Right atrium auricular region (tissue), 2 donors: ENCODE results near the gene AGRP. TPM values are rescaled to one million over a fixed set of nuclear protein-coding genes. Genes with fewer than 3 reads are reported as not detected.
A peak's percentile ranks its signal among the peaks of the same experiment; 100 is the strongest.

Experiments used
- DNase-seq: peaks from one replicate; pipeline ENCODE4 v3.0.0-alpha.2; 2019; ENCODE audit warnings: low spot score
- H3K27ac ChIP-seq, 2 donors: fragments of 200-600 bp; sonication (generic); 1 replicate in 1 of 2; 2 replicates in 1 of 2; pipeline ENCODE4 v1.5.1; 2016 to 2019
- H3K27me3 ChIP-seq, 2 donors: fragments of 200-600 bp; sonication (generic); one replicate each; pipeline versions ENCODE4 v1.5.1 to v1.6.0; 2017 to 2019
- H3K36me3 ChIP-seq: fragments of 200-600 bp; sonication (generic); one replicate; pipeline ENCODE4 v1.5.1; 2016
- H3K4me1 ChIP-seq, 2 donors: fragments of 200-600 bp; sonication (generic); one replicate each; pipeline versions ENCODE4 v1.5.1 to v1.6.0; 2017 to 2019
- H3K4me3 ChIP-seq, 2 donors: fragments of 200-600 bp; sonication (generic); 1 replicate in 1 of 2; 2 replicates in 1 of 2; pipeline ENCODE4 v1.5.1; 2017 to 2019; ENCODE audit warnings: mild to moderate bottlenecking in 1 of 2, moderate library complexity in 1 of 2
- H3K9me3 ChIP-seq, 2 donors: fragments of 200-600 bp; sonication (generic); one replicate each; pipeline ENCODE4 v1.5.1; 2019
- total RNA-seq, 2 donors: library from RNA; depleted of rRNA; stranded (reverse); fragments of >200 nt; gene quantifications; one replicate each; pipeline ENCODE4 v1.1.0, GENCODE V29; 2016
- TF ChIP-seq, protein P1 (sequence below), 2 donors: fragments of 200-600 bp; sonication (generic); IDR thresholded peaks; one replicate each; pipeline ENCODE4 v1.5.1; 2019; ENCODE audit warnings: antibody characterized with exemption in 2 of 2

Gene AGRP
- total RNA-seq, 2 donors from 2014 or later: not detected

DNA sequence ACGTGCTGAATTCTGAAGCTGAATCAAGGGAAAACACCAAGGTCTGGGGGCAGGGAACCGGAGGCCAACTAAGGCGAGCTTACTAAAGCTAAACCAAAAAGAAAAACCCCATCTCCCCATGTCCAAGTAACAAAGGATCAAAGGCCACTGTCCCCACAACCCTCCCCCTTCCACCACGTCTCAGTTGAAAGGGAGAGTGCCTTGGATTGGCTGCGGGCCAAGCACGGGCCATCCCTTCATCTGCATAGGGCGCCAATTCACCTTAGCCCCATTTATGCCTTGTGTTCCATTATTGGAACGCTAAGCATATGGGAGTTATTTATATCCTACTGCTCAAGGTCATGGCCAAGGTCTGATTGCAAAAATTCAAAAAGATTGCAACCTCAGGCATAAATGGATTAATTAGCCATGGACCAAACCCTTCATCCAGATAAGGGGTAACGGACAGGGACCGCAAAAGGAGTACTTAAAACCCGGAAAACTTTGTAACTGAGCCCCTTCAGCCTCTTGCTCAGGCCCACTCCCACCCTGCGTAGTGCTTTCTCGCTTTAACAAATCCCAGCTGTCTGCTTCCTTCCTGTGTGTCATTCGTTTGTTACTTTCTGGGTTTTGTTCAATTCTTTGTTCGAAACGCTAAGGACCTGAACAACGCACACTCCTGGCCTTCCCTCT lies 1.6 kb downstream of the AGRP start:
- H3K4me3 ChIP-seq: peak overlapping the region; percentile 74 to 95
- no peaks in the 10 kb centered on the region for H3K36me3 ChIP-seq
- TF ChIP-seq, protein P1, sequence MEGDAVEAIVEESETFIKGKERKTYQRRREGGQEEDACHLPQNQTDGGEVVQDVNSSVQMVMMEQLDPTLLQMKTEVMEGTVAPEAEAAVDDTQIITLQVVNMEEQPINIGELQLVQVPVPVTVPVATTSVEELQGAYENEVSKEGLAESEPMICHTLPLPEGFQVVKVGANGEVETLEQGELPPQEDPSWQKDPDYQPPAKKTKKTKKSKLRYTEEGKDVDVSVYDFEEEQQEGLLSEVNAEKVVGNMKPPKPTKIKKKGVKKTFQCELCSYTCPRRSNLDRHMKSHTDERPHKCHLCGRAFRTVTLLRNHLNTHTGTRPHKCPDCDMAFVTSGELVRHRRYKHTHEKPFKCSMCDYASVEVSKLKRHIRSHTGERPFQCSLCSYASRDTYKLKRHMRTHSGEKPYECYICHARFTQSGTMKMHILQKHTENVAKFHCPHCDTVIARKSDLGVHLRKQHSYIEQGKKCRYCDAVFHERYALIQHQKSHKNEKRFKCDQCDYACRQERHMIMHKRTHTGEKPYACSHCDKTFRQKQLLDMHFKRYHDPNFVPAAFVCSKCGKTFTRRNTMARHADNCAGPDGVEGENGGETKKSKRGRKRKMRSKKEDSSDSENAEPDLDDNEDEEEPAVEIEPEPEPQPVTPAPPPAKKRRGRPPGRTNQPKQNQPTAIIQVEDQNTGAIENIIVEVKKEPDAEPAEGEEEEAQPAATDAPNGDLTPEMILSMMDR (IDR thresholded peaks at IDR 0.05): no peak
- H3K4me1 ChIP-seq: peaks cover 0 to 40% of the 10 kb centered on the region in 2 donors
- H3K9me3 ChIP-seq: no peaks in the 10 kb centered on the region
- H3K27ac ChIP-seq: peak overlapping the region; percentile 89 to 96
- DNase-seq: no peak
- H3K27me3 ChIP-seq: no peaks in the 10 kb centered on the region

DNA sequence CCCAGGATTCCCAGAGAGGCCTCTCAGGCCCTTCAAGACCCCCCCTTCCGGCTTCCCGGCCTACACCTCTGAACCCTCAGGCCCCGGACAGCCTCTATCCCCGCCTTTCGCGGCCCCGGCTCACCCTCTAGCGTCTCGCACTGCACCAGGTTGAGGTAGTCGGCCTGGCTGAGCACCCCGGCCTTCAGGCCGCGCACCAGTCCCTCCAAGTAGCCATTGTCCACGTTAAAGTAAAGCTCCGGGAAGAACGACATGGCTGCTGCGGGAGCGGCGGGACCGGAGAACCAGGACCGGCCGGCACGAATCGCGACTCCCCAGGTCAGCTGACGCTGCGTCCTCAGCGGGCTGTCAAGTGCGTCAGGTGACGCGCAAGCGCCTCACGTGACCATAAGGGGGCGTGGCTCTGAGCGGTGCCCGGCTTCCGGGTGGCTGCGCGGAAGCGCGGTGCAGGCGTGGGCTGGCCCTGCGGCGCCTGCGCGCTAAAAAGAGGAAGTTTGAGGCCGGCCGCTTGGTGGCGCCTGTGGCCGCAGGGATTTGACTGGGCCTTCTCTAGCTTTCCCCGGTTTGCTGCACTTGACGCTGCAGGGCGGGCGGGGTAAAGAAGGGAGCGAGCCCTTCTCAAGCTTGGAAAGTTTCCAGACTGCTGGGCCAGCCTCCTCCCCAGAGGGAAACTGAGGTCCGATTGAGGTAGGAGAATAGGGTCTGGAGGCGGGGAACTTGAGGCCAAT lies 2.4 kb downstream of the AGRP start, which contains the start of gene ATP6V0D1:
Gene ATP6V0D1 (minus strand): TSS at position 325 of the 728 bp plus-strand sequence. CDS start 71 bp downstream, at position 254.
- Histone ChIP-seq H3K27me3 (no peaks in the 10 kb centered on the region), H3K4me1 (peaks cover 0 to 46% of the 10 kb centered on the region in 2 donors), H3K9me3 (no peaks in the 10 kb centered on the region), H3K4me3 (peak within 1 kb of the TSS; percentile 74 to 95), H3K27ac (peak within 1 kb of the TSS; percentile 89 to 96), H3K36me3 (no peaks in the 10 kb centered on the region)
- DNase-seq: peak; percentile 99
- TF ChIP-seq, protein P1 (IDR thresholded peaks at IDR 0.05): peak; percentile 78 to 92

DNA sequence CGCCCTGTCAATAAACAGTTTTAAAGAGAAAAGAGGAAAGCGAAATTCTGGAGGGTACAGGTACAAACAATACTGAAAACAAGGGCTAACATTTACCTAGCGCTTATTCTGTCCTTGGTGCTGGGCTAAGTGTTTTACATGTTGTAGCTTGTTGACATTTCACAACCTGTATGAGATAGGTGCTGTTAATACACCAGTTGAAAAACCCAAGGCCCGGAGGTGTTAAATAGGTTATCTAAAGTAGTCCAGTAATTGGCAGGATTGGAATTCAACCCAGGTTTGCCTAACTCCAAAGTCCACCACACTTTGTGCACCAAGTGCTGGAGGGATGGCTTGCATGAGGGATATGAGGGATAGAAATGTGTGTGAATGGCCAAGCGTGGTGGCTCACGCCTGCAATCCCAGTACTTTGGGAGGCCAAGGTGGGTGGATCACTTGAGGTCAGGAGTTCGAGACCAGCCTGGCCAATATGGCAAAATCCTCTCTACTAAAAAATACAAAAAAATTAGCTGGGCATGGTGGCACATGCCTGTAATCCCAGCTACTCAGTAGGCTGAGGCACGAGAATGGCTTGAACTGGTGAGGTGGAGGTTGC lies 5.3 kb downstream of the AGRP start:
- Histone ChIP-seq H3K4me1 (peaks cover 0 to 61% of the 10 kb centered on the region in 2 donors), H3K36me3 (no peaks in the 10 kb centered on the region), H3K9me3 (no peaks in the 10 kb centered on the region), H3K27ac (no peak overlapping the region), H3K27me3 (no peaks in the 10 kb centered on the region), H3K4me3 (no peak overlapping the region)
- no peak for DNase-seq
- TF ChIP-seq, protein P1 (IDR thresholded peaks at IDR 0.05): no peak

DNA sequence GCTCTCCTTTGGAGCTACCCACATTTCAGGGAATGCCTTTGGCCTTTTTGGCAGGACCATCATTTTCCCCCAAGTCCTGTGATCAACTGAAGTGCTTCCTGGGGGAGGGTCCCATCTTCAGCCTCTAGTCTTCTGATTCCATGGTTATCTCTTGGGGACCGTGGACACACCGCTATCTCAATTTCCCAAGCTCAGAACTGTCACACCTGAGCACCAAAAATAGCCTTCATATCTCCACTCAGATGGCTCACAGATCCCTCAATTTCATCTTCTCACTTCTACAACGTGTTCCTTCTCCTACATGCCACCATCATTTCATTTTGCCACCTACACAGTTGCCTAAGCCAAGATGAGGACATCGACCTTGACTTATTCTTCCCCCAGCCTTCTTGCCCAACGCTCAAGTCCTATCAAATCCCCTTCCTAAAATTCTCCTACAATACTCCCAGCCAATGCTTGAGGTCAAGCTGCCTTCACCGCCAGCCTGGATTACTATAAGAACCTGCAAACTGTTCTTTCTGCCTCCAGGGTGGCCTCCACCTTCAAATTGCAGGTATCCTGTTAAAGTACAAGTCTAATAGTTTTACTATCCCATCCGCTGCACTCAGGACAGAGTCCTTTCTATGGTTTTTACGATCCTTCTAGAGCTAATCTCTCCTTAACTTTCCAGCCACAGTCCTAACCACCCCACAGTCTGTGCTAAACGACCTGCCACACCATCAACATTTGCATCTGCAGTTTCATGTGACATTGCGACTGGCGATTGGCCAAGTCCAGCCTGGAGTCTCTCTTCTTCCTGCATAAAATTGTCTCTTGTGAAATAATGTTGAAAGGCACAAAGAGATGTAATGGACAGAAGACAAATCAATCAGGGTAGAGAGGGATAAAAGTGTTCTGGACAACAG lies 8.5 kb downstream of the AGRP start:
- Histone ChIP-seq H3K36me3 (no peaks in the 10 kb centered on the region), H3K27me3 (no peaks in the 10 kb centered on the region), H3K4me1 (peaks cover 0 to 57% of the 10 kb centered on the region in 2 donors), H3K27ac (no peak overlapping the region), H3K9me3 (no peaks in the 10 kb centered on the region), H3K4me3 (no peak overlapping the region)
- no peak for DNase-seq
- TF ChIP-seq, protein P1 (IDR thresholded peaks at IDR 0.05): no peak

DNA sequence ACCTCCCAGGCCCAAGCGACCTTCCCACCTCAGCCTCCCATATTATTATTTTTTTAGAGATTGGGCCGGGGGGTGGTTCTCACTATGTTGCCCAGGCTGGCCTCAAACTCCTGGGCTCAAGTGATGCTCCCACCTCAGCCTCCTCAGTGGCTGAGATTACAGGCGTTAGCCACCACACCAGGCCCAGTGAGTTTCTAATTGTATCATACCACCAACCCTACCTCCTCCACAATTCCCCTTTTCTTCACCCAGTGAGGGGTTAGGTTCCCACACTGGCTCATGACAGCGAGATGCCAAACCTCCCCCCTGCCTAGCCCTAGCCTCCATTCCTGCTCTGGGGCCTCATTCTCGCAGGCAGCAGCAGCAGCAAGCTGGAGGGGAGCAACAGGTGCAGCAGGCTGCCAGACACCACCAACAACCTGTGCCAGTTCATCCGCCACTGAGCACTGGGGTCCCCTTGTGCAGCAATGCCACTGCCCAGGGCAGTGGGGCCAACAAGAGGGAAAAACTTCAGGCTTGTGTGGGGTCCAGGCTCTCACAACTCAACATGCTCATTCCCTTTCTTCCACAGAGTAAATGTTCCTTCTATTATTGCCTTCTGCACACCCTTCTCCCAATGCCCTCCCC lies 11.5 kb downstream of the AGRP start:
- Histone ChIP-seq H3K4me3 (no peak overlapping the region), H3K36me3 (no peaks in the 10 kb centered on the region), H3K9me3 (no peaks in the 10 kb centered on the region), H3K27me3 (no peaks in the 10 kb centered on the region), H3K4me1 (peaks cover 0 to 65% of the 10 kb centered on the region in 2 donors), H3K27ac (no peak overlapping the region)
- TF ChIP-seq, protein P1 (IDR thresholded peaks at IDR 0.05): no peak
- DNase-seq: no peak
